Natural killer cell treated with Interleukin-12 subunit alpha and Interleukin-12 subunit beta and Interleukin-15 and Interleukin-18, amount 100 ng/mL, for 72 hours (primary cell): Measurements from ENCODE around the gene GRIFIN. TPM values are rescaled to one million over a fixed set of nuclear protein-coding genes. Genes with fewer than 3 reads are reported as not detected.
A peak's percentile ranks its signal among the peaks of the same experiment; 100 is the strongest.

Experiments
- ATAC-seq, 2 donors: fragments of 150-1000 bp; cut with Tn5 transposase in 1 of 2; sonication (Bioruptor Pico), chemical (Tn5 transposase) in 1 of 2; 2 replicates each; pipeline ENCODE4 v1.10.0; 2021
- DNase-seq: peaks from one replicate; pipeline ENCODE4 v3.0.0; 2022; ENCODE audit warnings: low spot score
- H3K27ac Mint-ChIP-seq, 2 donors: 1 replicate in 1 of 2; 2 replicates in 1 of 2; pipeline ENCODE4 v1.8.0; 2022; ENCODE audit warnings: mixed read lengths in 2 of 2, mild to moderate bottlenecking in 1 of 2, moderate library complexity in 1 of 2
- H3K27me3 Mint-ChIP-seq, 2 donors: 1 replicate in 1 of 2; 2 replicates in 1 of 2; pipeline ENCODE4 v1.8.0; 2022; ENCODE audit warnings: mixed read lengths in 2 of 2
- H3K36me3 Mint-ChIP-seq: one replicate; pipeline ENCODE4 v1.8.0; 2022; ENCODE audit warnings: mixed read lengths
- H3K4me1 Mint-ChIP-seq, 2 donors: 1 replicate in 1 of 2; 2 replicates in 1 of 2; pipeline ENCODE4 v1.8.0; 2022; ENCODE audit warnings: low read depth in 2 of 2, mixed read lengths in 2 of 2, mild to moderate bottlenecking in 1 of 2
- H3K4me3 Mint-ChIP-seq: one replicate; pipeline ENCODE4 v1.8.0; 2022; ENCODE audit warnings: mixed read lengths
- H3K9me3 Mint-ChIP-seq: 2 replicates; pipeline ENCODE4 v1.8.0; 2022; ENCODE audit warnings: mixed read lengths
- total RNA-seq, 2 donors: library from RNA; stranded (reverse); gene quantifications; one replicate each; pipeline ENCODE4 v1.2.3, GENCODE V29; 2022

Gene GRIFIN
- total RNA-seq, 2 donors from 2014 or later, result not detected

DNA sequence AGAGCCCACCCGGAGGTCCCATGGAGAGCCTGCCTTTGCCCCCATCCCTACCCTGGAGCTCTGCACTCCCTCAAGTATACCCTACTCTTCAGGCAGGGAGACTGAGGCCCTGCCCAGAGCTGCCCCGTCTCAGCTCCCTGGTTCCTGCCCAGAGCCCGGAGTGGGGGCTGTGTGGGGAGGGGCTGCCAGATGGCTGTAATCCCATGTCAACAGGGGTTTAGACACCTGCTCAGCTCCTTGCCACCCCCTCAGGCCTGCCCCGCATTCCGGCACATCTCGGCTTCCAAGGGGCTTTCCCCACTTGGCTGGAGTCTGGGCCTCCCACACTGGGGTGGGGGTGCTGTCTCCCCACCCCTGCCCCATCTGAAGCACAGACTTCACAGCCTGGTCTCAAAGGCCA is 22.5 kb upstream of the GRIFIN start:
- no peak for DNase-seq
- Mint-ChIP-seq H3K4me3 (no peak overlapping the region), H3K4me1 (no peaks in the 10 kb centered on the region), H3K27ac (no peak overlapping the region), H3K27me3 (no peaks in the 10 kb centered on the region), H3K9me3 (no peaks in the 10 kb centered on the region), H3K36me3 (no peaks in the 10 kb centered on the region)
- no peak for ATAC-seq

DNA sequence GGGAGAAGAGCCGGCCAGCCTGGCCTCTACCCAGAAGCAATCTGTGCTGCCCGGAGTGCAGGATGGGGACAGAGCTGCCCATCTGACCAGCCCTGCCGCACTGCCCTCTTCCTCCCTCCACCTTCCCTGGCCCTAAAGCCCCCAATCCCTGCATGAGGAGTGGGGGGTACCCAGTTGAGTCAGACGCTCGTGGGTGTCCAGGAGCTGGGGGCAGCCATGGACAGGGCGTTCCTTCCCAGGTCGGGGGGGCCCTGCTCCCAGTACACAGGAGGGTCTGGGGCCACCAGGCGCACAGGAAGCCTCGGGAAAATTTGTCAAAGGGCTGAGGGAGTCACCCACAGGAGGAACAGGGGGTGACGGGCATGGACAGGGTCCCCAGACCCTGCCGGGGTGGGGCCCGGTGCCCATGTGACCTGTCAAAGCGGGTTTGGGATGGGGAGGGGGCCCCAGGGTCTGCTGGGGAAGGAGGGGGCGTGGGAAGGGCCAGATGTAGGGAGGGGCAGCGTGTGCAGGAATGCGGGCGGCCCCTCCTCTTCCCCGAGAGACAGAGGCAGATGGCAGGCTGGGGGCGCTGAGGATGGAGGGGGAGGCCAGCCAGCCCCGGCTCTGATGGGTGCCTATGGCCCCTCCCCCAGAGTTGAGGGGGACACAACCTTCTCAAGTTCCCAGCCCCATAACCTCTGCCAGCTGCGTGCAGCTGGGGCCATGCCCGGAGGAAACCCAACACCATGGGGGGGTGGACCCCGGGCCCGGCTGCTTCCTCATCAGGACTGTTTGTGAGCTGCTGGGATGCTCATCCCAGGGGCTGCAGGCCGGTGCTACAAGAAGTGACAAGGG is 21.5 kb upstream of the GRIFIN start:
- ATAC-seq (no peak), DNase-seq (no peak)
- Mint-ChIP-seq H3K4me3 (no peak overlapping the region), H3K36me3 (no peaks in the 10 kb centered on the region), H3K27ac (no peak overlapping the region), H3K4me1 (no peaks in the 10 kb centered on the region), H3K9me3 (no peaks in the 10 kb centered on the region), H3K27me3 (peaks cover 0 to 3% of the 10 kb centered on the region in 2 donors)

DNA sequence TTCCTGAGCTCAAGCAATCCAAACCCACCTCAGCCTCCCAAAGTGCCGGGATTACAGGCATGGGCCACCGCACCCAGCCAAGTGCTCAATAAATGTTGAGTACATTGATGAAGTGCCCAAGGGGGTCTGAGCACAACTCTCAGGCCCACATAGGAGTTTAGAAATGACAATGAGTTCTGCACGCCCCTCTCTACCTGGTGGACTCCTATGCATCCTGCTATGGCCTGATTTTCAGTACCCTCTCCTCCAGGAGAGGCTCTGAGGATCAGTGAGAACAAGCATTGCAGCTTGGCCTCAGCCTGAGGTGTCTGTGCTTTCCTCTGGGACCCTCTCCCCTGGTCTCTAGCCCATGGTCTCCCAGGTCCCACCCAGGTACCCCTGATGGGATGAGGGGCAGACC is 20.9 kb upstream of the GRIFIN start:
- Mint-ChIP-seq H3K36me3 (no peaks in the 10 kb centered on the region), H3K4me1 (peaks cover 0 to 3% of the 10 kb centered on the region in 2 donors), H3K4me3 (no peak overlapping the region), H3K27me3 (peaks cover 4% of the 10 kb centered on the region in 2 donors), H3K27ac (no peak overlapping the region), H3K9me3 (no peaks in the 10 kb centered on the region)
- DNase-seq (no peak), ATAC-seq (no peak)

DNA sequence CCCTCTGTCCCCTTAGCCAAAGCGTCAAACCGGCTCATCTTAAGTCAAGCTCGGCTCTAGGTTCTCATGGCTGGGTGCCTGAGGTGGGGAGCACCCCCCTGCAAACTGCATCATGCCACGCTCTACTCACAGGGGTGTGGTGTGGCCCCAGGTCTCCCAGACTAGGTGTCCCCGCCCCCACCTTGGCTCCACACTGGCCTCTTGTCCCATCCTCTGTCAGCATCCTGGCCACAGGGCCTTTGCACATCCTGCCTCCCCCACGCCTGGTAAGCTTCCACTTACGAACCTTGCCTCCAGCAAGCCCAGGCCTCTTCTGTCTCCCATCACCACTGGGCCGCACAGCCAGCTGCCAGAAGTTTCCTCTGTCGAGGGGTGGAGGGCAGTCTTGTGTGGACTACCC is 20.2 kb upstream of the GRIFIN start:
- H3K4me1 Mint-ChIP-seq, result peaks cover 0 to 7% of the 10 kb centered on the region in 2 donors
- H3K36me3 Mint-ChIP-seq, result no peaks in the 10 kb centered on the region
- DNase-seq (no peak), ATAC-seq (no peak)
- H3K27ac Mint-ChIP-seq, result no peak overlapping the region
- no peak overlapping the region for H3K4me3 Mint-ChIP-seq
- H3K9me3 Mint-ChIP-seq, result no peaks in the 10 kb centered on the region
- H3K27me3 Mint-ChIP-seq, result peaks cover 6 to 10% of the 10 kb centered on the region in 2 donors

DNA sequence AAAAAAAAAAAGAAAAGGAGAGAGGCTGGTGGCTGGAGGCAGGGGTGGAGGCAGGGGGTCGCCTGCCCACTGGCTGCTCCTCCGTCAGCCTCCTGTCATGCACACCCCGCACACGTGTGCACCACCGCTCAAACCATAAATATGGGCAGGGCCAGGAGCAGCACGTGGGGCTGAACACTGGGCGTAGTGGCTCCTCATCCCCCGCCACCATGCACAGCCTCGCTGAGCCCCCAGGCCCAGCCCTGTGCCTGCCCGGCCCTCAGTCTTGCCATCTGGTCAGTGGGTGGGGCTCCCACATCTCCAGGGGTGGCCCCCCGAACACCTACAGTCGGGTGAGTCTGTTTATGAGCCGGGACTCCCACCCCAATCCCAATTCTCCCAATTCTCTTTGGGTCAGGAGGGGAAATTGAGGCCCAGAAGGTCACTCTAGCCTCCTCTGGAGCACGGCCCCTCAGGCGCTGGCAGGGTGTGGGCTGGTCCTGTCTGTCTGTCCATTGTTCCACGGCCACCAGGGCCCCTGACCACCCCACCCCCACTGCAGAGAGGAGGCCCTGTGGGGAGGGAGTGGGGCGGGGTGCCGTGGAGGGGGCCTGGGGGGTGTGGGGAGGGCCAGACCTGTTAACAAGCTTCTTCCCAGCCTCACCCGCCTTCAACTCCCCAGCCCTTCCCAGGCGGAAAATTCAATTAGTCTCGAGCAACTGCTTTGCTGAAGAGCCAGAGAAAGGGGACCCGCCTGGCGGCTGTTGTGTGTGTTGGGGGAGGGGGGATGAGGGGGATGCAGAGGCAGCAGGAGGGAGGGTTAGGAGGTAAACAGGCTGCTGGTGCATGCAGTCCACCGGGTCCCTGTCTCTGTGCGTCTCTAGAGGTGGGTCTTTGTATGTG is 19.5 kb upstream of the GRIFIN start:
- no peak for ATAC-seq
- Mint-ChIP-seq H3K9me3 (peaks cover 3% of the 10 kb centered on the region), H3K27me3 (peaks cover 6 to 14% of the 10 kb centered on the region in 2 donors), H3K27ac (no peak overlapping the region), H3K4me1 (peaks cover 2 to 7% of the 10 kb centered on the region in 2 donors), H3K36me3 (no peaks in the 10 kb centered on the region), H3K4me3 (no peak overlapping the region)
- no peak for DNase-seq

DNA sequence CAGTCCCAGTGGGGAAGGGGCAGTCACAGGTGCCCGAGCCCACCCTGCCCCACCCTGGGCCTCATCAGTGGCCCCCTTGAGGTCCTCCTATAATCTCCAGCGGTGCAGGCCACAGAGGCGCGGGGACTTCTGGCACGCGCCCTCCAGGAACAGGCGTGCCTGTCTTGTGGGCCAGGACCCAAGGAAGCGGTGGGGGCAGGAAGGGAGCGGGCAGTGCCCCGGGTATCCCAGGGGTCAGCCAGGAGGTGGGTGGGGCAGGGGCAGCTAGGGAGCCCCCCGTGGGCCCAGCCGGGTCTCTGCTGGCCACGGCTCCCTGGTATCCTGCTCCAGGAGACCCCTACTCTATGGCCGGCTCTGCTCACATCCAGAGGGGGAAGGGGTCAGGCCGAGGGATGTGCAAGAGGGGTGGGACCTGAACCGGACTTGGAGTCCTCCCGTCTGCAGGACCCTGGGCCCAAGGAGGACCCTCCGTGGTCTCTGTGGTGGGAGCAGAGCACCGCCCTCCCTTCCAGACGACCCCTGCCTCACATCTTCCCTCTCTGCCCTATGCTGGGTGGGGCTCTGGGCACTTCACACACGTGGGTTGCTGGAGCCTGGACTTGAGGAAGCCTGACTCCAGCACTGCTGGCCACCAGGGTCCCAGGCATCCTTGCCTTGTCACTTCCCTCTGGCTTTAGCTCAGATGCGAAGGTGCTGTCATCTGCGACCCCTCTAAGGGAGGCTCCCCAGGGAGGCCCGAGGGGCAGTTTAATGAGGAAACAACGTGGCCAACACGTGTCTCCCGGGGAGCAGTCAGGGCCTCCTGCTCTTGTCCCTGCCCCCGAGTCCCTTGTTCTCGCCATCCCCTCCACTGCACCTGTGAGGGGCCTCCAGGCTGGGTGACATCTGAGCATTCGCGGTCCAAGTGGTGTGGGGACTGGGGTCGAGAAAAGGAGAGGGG is 18.3 kb upstream of the GRIFIN start:
- peaks cover 6 to 14% of the 10 kb centered on the region in 2 donors for H3K27me3 Mint-ChIP-seq
- peaks cover 3% of the 10 kb centered on the region for H3K9me3 Mint-ChIP-seq
- H3K4me3 Mint-ChIP-seq, result no peak overlapping the region
- H3K4me1 Mint-ChIP-seq, result peaks cover 2 to 7% of the 10 kb centered on the region in 2 donors
- DNase-seq, result no peak
- no peak for ATAC-seq
- H3K27ac Mint-ChIP-seq, result no peak overlapping the region
- no peaks in the 10 kb centered on the region for H3K36me3 Mint-ChIP-seq

DNA sequence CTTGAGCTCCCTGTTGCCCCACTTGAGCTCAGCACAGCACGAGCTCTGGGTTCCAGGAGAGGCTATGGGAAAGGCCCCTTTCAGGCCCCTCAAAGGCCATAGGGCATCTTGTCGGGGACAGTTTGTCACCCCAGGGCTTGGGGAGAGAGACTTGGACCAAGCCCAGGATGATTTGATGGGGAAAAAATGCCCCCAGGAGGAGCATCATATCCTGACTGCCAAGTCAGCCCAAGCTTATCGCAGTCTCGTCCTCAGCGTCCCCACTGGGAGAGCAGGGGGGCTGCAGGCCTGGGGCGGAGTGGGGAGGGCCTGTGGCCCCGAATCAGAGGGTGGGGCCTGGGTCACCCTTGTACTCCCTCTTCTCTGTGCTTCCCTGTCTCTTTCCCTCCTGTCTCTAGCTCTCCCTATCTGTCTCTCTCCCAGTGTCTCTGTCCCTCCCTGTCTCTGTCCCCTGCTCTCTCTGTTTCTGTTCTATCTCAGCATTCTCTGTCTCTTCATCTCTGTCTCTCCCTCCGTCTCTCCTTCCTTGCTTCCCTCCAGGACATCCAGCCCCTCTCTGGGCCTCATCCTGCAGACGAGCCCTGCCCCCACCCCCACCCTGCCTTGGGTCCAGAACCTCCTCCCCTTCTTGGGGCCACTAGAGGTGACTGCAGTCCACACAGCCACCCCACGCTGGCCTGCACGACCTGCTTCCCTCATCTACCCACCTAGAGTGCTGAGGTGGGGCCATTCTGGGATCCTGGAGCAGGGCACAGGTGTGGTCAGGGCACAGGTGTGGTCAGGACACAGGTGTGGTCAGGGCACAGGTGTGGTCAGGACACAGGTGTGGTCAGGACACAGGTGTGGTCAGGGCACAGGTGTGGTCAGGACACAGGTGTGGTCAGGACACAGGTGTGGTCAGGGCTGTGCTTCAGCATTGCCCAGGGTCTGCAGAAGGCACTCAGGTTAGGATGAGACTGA is 17.3 kb upstream of the GRIFIN start:
- H3K4me1 Mint-ChIP-seq, result peaks cover 2 to 12% of the 10 kb centered on the region in 2 donors
- H3K27me3 Mint-ChIP-seq, result peaks cover 9 to 21% of the 10 kb centered on the region in 2 donors
- DNase-seq, result no peak
- H3K27ac Mint-ChIP-seq, result no peak overlapping the region
- no peak overlapping the region for H3K4me3 Mint-ChIP-seq
- H3K36me3 Mint-ChIP-seq, result no peaks in the 10 kb centered on the region
- ATAC-seq, result no peak
- peaks cover 3% of the 10 kb centered on the region for H3K9me3 Mint-ChIP-seq

DNA sequence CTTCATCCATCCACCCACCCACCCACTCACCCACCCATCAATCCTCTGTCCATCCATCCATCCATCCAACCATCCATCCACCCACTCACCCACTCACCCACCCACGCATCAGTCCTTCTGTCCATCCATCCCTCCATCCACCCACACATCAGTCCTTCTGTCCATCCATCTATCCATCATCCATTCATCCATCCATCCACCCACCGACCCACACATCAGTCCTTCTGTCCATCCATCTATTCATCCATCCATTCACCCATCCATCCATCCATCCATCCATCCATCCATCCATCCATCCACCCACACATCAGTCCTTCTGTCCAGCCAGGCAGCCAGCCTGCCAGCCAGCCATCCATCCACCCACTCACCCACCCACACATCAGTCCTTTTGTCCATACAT is 15.8 kb upstream of the GRIFIN start:
- peaks cover 3% of the 10 kb centered on the region for H3K9me3 Mint-ChIP-seq
- no peak overlapping the region for H3K4me3 Mint-ChIP-seq
- H3K27ac Mint-ChIP-seq, result no peak overlapping the region
- no peaks in the 10 kb centered on the region for H3K36me3 Mint-ChIP-seq
- peaks cover 2 to 12% of the 10 kb centered on the region in 2 donors for H3K4me1 Mint-ChIP-seq
- peaks cover 9 to 21% of the 10 kb centered on the region in 2 donors for H3K27me3 Mint-ChIP-seq
- ATAC-seq (no peak), DNase-seq (no peak)

DNA sequence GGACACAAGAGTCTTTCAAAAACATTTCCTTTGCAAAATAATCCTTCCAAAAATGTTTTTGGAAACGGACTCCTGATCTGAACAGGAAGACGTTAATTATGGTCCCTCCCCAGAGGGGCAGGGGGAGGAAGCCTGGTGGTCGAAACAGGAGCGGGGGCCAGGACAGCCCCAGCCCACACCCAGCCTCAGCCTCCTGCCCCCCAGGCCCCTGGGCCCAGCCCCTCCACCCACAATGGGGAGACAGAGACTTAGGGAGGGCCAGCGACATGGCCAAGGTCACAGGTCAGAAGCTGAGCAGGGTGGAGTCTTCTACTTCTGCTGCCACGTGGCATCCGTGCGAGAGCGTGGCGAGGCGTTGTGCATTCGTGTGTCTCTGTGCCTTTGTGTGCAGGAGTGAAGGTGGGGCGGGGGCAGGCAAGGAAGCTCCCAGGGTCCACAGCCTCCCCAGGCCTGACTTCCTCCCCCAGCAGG is 14.0 kb upstream of the GRIFIN start:
- Mint-ChIP-seq H3K36me3 (no peaks in the 10 kb centered on the region), H3K27me3 (peaks cover 9 to 21% of the 10 kb centered on the region in 2 donors), H3K9me3 (peaks cover 3% of the 10 kb centered on the region), H3K27ac (no peak overlapping the region), H3K4me1 (peaks cover 2 to 12% of the 10 kb centered on the region in 2 donors), H3K4me3 (no peak overlapping the region)
- no peak for DNase-seq
- no peak for ATAC-seq

DNA sequence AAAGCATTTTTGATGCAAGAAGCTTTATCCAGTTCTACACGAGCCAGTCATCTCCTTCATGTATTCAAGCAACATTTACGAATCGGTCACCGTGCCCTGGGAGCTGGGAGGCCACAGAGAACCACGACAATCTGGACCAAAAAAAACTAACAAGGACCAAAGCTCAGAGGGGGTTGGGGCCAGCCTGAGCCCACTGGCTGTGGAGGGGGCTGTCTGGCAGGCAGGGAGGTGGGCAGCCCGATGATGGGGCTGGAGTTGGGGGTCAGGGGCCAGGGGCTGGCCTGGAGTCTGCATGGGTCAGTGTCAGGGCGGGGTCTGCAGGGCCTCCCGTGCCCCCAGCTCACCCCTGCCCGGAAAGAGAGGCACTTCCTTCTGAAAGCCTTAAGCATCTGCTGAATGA is 12.5 kb upstream of the GRIFIN start:
- Mint-ChIP-seq H3K27me3 (peaks cover 9 to 21% of the 10 kb centered on the region in 2 donors), H3K4me3 (no peak overlapping the region), H3K4me1 (peaks cover 2 to 12% of the 10 kb centered on the region in 2 donors), H3K27ac (peak overlapping the region in 1 of 2 donors; percentile 1), H3K36me3 (no peaks in the 10 kb centered on the region), H3K9me3 (peaks cover 3% of the 10 kb centered on the region)
- DNase-seq (no peak), ATAC-seq (no peak)

DNA sequence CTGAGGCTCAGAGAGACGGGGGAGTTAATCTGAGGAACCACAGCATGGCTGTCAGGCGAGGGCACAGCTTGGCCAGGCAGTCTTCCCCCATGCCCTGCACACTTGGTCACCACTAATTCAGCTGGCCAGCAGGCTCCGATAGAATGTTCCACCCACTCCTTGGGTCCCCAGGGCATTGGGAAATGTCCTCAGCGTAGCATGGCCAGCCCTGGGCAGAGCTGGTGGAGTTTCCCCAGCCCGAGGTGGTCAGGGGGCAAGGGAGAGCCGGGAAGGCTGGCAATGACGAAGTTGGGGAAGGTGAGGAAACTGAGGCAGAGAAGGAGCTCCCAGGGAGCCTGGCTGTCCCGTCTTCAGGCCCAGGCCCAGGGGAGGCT is 12.1 kb upstream of the GRIFIN start:
- peaks cover 2 to 12% of the 10 kb centered on the region in 2 donors for H3K4me1 Mint-ChIP-seq
- H3K36me3 Mint-ChIP-seq, result no peaks in the 10 kb centered on the region
- DNase-seq, result no peak
- H3K4me3 Mint-ChIP-seq, result no peak overlapping the region
- H3K27ac Mint-ChIP-seq, result peak overlapping the region in 1 of 2 donors; percentile 1
- ATAC-seq, result no peak
- H3K9me3 Mint-ChIP-seq, result peaks cover 3% of the 10 kb centered on the region
- H3K27me3 Mint-ChIP-seq, result peaks cover 7 to 21% of the 10 kb centered on the region in 2 donors

DNA sequence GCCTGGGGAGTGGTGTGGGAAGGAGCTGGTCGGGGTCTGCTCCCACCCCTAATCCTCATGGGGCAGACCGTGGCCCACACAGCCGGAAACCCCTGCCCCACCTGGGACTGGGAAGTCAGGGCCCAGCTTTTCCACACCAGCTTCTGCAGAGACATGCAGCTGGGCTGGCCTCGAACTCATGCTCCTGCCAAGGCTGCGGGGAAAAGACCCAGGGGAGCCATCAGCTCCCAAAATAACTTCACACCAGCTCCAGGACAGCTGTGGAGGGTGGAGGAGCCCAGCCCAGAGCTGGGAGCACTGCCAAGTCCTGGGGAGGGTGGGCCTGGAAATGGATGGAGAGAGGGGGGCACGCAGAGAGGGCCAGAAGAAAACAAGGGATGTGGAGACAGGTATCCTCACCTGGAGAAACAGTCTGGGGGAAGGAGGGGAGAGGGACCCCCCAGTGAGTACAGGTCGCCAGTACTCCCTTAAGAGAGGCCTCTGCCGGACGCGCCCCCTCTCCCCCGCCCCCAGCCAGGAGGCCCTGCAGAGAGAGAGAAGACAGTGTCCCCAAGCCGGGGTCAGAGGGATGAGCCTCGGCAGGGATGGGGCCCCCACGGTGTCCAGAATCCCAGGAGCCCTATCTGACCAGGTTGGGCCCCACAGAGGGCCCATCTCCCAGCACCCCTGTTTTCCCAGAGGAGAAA is 11.5 kb upstream of the GRIFIN start:
- Mint-ChIP-seq H3K27me3 (peaks cover 7 to 21% of the 10 kb centered on the region in 2 donors), H3K4me1 (peaks cover 2 to 12% of the 10 kb centered on the region in 2 donors), H3K4me3 (no peak overlapping the region), H3K27ac (no peak overlapping the region), H3K9me3 (peaks cover 3% of the 10 kb centered on the region), H3K36me3 (no peaks in the 10 kb centered on the region)
- no peak for ATAC-seq
- no peak for DNase-seq
